Neural progenitor cell (in vitro differentiated cells): ENCODE measurements around the gene NAA16.

Experiments used
- EZH2 ChIP-seq: fragments of 200-600 bp; sonication (generic); IDR thresholded peaks from 2 replicates; pipeline ENCODE4 v1.6.1; 2017; ENCODE audit warnings: antibody characterized with exemption, mild to moderate bottlenecking, moderate library complexity
- EZH2phosphoT487 ChIP-seq: fragments of 200-600 bp; sonication (generic); IDR thresholded peaks from 2 replicates; pipeline ENCODE4 v1.6.1; 2017; ENCODE audit warnings: antibody characterized with exemption
- TF ChIP-seq, protein P1 (sequence below): fragments of 200-600 bp; sonication (generic); IDR thresholded peaks from 2 replicates; pipeline ENCODE4 v1.5.1; 2017; ENCODE audit warnings: antibody characterized with exemption, mild to moderate bottlenecking

DNA sequence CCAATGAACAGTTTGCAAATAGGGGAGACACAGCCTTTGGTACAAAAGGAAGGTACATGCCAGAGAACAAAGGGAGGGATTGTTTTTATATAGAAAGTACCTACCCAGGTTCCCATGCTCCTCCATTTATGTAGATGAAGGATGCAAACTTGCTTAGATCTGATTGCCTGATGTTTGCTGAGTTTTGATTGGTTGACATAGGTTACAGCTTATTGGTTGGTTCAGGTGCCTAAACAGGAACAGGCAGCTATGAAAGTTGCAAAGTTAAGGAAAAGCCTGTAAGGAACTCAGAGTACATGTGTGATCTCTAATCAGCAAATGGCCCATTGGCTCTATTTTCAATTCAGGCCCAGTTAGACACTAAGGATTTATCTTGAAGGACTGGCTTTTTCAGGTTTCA is 6.5 kb upstream of the NAA16 start:
- TF ChIP-seq, protein P1, sequence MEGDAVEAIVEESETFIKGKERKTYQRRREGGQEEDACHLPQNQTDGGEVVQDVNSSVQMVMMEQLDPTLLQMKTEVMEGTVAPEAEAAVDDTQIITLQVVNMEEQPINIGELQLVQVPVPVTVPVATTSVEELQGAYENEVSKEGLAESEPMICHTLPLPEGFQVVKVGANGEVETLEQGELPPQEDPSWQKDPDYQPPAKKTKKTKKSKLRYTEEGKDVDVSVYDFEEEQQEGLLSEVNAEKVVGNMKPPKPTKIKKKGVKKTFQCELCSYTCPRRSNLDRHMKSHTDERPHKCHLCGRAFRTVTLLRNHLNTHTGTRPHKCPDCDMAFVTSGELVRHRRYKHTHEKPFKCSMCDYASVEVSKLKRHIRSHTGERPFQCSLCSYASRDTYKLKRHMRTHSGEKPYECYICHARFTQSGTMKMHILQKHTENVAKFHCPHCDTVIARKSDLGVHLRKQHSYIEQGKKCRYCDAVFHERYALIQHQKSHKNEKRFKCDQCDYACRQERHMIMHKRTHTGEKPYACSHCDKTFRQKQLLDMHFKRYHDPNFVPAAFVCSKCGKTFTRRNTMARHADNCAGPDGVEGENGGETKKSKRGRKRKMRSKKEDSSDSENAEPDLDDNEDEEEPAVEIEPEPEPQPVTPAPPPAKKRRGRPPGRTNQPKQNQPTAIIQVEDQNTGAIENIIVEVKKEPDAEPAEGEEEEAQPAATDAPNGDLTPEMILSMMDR: no peak
- TF ChIP-seq EZH2: no peak
- no peak for TF ChIP-seq EZH2phosphoT487
